ENCODE results near the gene PBXIP1.

- no peak for TF ChIP-seq CTCF (IDR thresholded peaks at IDR 0.05; ENCODE audit: low read depth, low read length)
- no peak for TF ChIP-seq EZH2phosphoT487 (IDR thresholded peaks at IDR 0.05; ENCODE audit: low read depth)
Measured at GRCh38 chr1:154971341-154971998, 15.6 kb upstream of the PBXIP1 start.

All from OCI-LY3 (cell line).